Ascending aorta (tissue), 2 donors: ENCODE results near the gene CHKA. TPM values are rescaled to one million over a fixed set of nuclear protein-coding genes. Genes with fewer than 3 reads are reported as not detected.

ENCODE experiments used
- DNase-seq, 2 donors: peaks; one replicate each; pipeline ENCODE4 v3.0.0-alpha.2; 2019; ENCODE audit warnings: low spot score in 2 of 2
- H3K27ac ChIP-seq, 2 donors: fragments of 200-600 bp; sonication (generic); one replicate each; pipeline ENCODE4 v1.5.1; 2016 to 2017; ENCODE audit warnings: mild to moderate bottlenecking in 1 of 2
- H3K27me3 ChIP-seq: fragments of 200-600 bp; sonication (generic); one replicate; pipeline ENCODE4 v1.5.1; 2017
- H3K36me3 ChIP-seq, 2 donors: fragments of 200-600 bp; sonication (generic); one replicate each; pipeline ENCODE4 v1.5.1; 2016
- H3K4me1 ChIP-seq, 2 donors: fragments of 200-600 bp; sonication (generic); one replicate each; pipeline ENCODE4 v1.5.1; 2016 to 2017; ENCODE audit warnings: mild to moderate bottlenecking in 1 of 2
- H3K4me3 ChIP-seq, 2 donors: fragments of 200-600 bp; sonication (generic); one replicate each; pipeline ENCODE4 v1.5.1; 2016 to 2017; ENCODE audit warnings: mild to moderate bottlenecking in 1 of 2
- H3K9me3 ChIP-seq, 2 donors: fragments of 200-600 bp; sonication (generic); one replicate each; pipeline ENCODE4 v1.5.1; 2016
- intact Hi-C: fragments of 100-400 bp; cut with DNase I; formaldehyde crosslinking; loops from one replicate; pipeline ENCODE4 v1.15.1; 2023
- total RNA-seq: library from RNA; depleted of rRNA; stranded (reverse); fragments of >200 nt; gene quantifications from one replicate; pipeline ENCODE4 v1.1.0, GENCODE V29; 2016
- TF ChIP-seq, protein P1 (sequence below), 3 experiments: fragments of 200-600 bp in 2 of 3; fragments of 450-650 bp in 1 of 3; sonication (generic) in 2 of 3; IDR thresholded peaks; one replicate each; pipeline ENCODE4 v1.5.1; 2016 to 2019; ENCODE audit warnings: antibody characterized with exemption in 3 of 3, mild to moderate bottlenecking in 1 of 3, moderate library complexity in 1 of 3

The CHKA gene
- total RNA-seq, 1 donor from 2014 or later, result 10.1 TPM

DNA sequence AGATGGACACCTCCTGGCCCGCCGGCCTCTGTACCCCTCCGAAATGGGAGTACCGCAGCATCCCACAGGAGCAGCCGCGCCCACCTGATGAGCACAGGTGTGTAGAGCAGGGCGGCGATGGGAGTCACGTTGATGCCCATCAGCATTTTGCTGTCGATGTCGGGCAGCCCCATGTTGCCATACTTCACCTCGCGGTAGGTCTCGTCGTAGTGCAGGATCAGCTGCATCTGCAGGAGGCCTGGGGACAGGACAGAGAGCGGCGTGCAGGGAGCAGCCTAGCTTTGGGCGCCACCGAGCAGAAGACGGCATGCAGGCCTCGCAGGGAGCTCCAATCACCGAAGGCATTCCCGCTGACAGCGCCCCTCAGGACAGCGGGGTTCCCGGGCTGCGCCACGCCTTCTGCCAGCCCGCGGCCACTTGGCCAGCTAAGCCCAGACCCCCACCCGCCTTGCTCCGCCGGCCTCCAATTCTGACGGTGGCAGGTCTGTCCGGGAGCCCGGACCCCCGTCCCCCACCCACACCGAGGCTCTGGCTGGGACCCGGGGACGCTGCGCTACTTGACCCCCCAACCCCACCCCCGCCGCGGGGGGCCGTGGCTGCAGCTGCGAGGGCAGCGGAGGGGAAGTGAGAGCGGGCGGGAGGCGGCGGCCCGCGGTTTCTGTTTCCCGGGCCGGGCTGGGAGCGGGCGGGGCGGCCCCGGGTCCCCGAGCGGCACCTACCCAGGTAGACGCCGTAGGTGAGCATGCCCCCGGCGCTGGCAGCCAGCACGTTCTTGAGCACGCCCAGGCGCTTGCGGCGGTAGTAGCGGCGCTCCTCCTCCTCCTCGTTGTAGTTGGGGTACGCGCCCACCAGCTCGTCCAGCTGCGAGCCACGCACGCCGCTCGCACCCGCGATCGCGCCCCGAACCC, 118.0 kb downstream of the CHKA start:
- TF ChIP-seq, protein P1, sequence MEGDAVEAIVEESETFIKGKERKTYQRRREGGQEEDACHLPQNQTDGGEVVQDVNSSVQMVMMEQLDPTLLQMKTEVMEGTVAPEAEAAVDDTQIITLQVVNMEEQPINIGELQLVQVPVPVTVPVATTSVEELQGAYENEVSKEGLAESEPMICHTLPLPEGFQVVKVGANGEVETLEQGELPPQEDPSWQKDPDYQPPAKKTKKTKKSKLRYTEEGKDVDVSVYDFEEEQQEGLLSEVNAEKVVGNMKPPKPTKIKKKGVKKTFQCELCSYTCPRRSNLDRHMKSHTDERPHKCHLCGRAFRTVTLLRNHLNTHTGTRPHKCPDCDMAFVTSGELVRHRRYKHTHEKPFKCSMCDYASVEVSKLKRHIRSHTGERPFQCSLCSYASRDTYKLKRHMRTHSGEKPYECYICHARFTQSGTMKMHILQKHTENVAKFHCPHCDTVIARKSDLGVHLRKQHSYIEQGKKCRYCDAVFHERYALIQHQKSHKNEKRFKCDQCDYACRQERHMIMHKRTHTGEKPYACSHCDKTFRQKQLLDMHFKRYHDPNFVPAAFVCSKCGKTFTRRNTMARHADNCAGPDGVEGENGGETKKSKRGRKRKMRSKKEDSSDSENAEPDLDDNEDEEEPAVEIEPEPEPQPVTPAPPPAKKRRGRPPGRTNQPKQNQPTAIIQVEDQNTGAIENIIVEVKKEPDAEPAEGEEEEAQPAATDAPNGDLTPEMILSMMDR (IDR thresholded peaks at IDR 0.05), result no peak
- Histone ChIP-seq H3K4me1 (peaks cover 0 to 2% of the 10 kb centered on the region in 2 donors), H3K4me3 (peak overlapping the region; percentile 83 to 88), H3K36me3 (no peaks in the 10 kb centered on the region), H3K27me3 (no peaks in the 10 kb centered on the region), H3K9me3 (no peaks in the 10 kb centered on the region), H3K27ac (peak overlapping the region; percentile 50 to 63)
- intact Hi-C loops, result loop anchor here (10.0 kb wide), 1 partner anchor 202 kb away; no protein-coding TSS in a partner anchor
- no peak for DNase-seq

Other genes starting within 250 kb of the CHKA start
- 74.7 TPM for gene UNC93B1, start 117.3 kb downstream of the CHKA start, total RNA-seq
- 42.8 TPM for gene ALDH3B1, start 111.1 kb downstream of the CHKA start, total RNA-seq
- gene NDUFS8, start 90.7 kb downstream of the CHKA start, total RNA-seq, result 316 TPM
- gene TCIRG1, start 82.4 kb downstream of the CHKA start, total RNA-seq, result 385 TPM
- 82.0 TPM for gene KMT5B, start 91.9 kb upstream of the CHKA start, total RNA-seq
- 123 TPM for gene C11orf24, start 150.6 kb upstream of the CHKA start, total RNA-seq
- 130 TPM for gene LRP5, start 191.2 kb upstream of the CHKA start, total RNA-seq